Mesenchymal stem cell (in vitro differentiated cells and primary cell): ENCODE measurements around the gene LCLAT1.

Experiments
- DNase-seq: peaks from one replicate; pipeline ENCODE4 v3.0.0-alpha.2; 2013
- H2AFZ ChIP-seq: one replicate; pipeline ENCODE4 v1.6.1; 2013; ENCODE audit warnings: low read depth, mild to moderate bottlenecking, control low read depth, inconsistent platforms, low read length, moderate library complexity
- H2AK5ac ChIP-seq: 2 replicates; pipeline ENCODE4 v1.6.1; 2013; ENCODE audit warnings: low read length, moderate library complexity, mild to moderate bottlenecking, inconsistent platforms; ENCODE audit not compliant: severe bottlenecking
- H2BK120ac ChIP-seq: one replicate; pipeline ENCODE4 v1.6.1; 2013; ENCODE audit warnings: low read depth, mild to moderate bottlenecking, inconsistent platforms, low read length, moderate library complexity
- H2BK12ac ChIP-seq, 2 experiments: one replicate each; pipeline ENCODE4 v1.6.1; 2013; ENCODE audit warnings: inconsistent platforms in 2 of 2, low read length in 2 of 2, mild to moderate bottlenecking in 2 of 2, moderate library complexity in 2 of 2, control low read depth in 1 of 2
- H2BK15ac ChIP-seq: one replicate; pipeline ENCODE4 v1.6.1; 2013; ENCODE audit warnings: mild to moderate bottlenecking, low read depth, inconsistent platforms; ENCODE audit not compliant: poor library complexity, severe bottlenecking
- H2BK5ac ChIP-seq: 2 replicates; pipeline ENCODE4 v1.6.1; 2013; ENCODE audit warnings: low read depth, mild to moderate bottlenecking, low read length, control low read depth, inconsistent platforms; ENCODE audit not compliant: poor library complexity, severe bottlenecking
- H3K14ac ChIP-seq, 2 experiments: one replicate each; pipeline ENCODE4 v1.6.1; 2013; ENCODE audit warnings: inconsistent platforms in 2 of 2, low read length in 2 of 2, control low read depth in 1 of 2, mild to moderate bottlenecking in 1 of 2, moderate library complexity in 1 of 2
- H3K18ac ChIP-seq, 2 experiments: one replicate each; pipeline ENCODE4 v1.6.1; 2013; ENCODE audit warnings: inconsistent platforms in 2 of 2, low read length in 2 of 2, control low read depth in 1 of 2, low read depth in 1 of 2, mild to moderate bottlenecking in 1 of 2
- H3K23ac ChIP-seq, 2 experiments: one replicate each; pipeline ENCODE4 v1.6.1; 2013; ENCODE audit warnings: inconsistent platforms in 2 of 2, low read length in 2 of 2, mild to moderate bottlenecking in 2 of 2, moderate library complexity in 2 of 2, control low read depth in 1 of 2
- H3K27ac ChIP-seq: 2 replicates; pipeline ENCODE4 v1.5.1; 2013; ENCODE audit warnings: mild to moderate bottlenecking, moderate library complexity, low read length, control low read depth, inconsistent platforms; ENCODE audit not compliant: poor library complexity, severe bottlenecking
- H3K27me3 ChIP-seq, 2 experiments: 2 replicates each; pipeline versions ENCODE4 v1.6.1 to v1.7.0; 2013; ENCODE audit warnings: low read length in 2 of 2, mild to moderate bottlenecking in 2 of 2, moderate library complexity in 2 of 2, control low read depth in 1 of 2, inconsistent platforms in 1 of 2; ENCODE audit not compliant: control insufficient read depth in 1 of 2, insufficient read depth in 1 of 2
- H3K36me3 ChIP-seq, 2 experiments: 2 replicates each; pipeline versions ENCODE4 v1.6.1 to v1.7.0; 2013; ENCODE audit warnings: low read length in 2 of 2, control low read depth in 1 of 2, inconsistent platforms in 1 of 2, low read depth in 1 of 2, mild to moderate bottlenecking in 1 of 2; ENCODE audit not compliant: insufficient read depth in 2 of 2, control insufficient read depth in 1 of 2
- H3K4ac ChIP-seq, 2 experiments: one replicate each; pipeline ENCODE4 v1.6.1; 2013; ENCODE audit warnings: inconsistent platforms in 2 of 2, low read length in 2 of 2, mild to moderate bottlenecking in 2 of 2, moderate library complexity in 2 of 2, control low read depth in 1 of 2, low read depth in 1 of 2
- H3K4me1 ChIP-seq: 2 replicates; pipeline ENCODE4 v1.6.1; 2013; ENCODE audit warnings: low read depth, low read length, control low read depth; ENCODE audit not compliant: control insufficient read depth, insufficient read depth
- H3K4me2 ChIP-seq: 2 replicates; pipeline ENCODE4 v1.6.1; 2013; ENCODE audit warnings: low read length, mild to moderate bottlenecking, inconsistent platforms; ENCODE audit not compliant: poor library complexity, severe bottlenecking
- H3K4me3 ChIP-seq, 2 experiments: 2 replicates each; pipeline versions ENCODE4 v1.5.1 to v1.7.0; 2013; ENCODE audit warnings: low read length in 2 of 2, mild to moderate bottlenecking in 2 of 2, control low read depth in 1 of 2, low read depth in 1 of 2; ENCODE audit not compliant: insufficient read depth in 1 of 2
- H3K79me1 ChIP-seq: replicated peaks from 2 replicates; pipeline ENCODE4 v1.6.1; 2013; ENCODE audit warnings: mild to moderate bottlenecking, control low read depth, low read length, inconsistent platforms; ENCODE audit not compliant: poor library complexity, severe bottlenecking
- H3K9ac ChIP-seq: 2 replicates; pipeline ENCODE4 v1.7.0; 2013; ENCODE audit warnings: mild to moderate bottlenecking, low read length, moderate library complexity
- H3K9me3 ChIP-seq: 2 replicates; pipeline ENCODE4 v1.7.0; 2013; ENCODE audit warnings: mild to moderate bottlenecking, low read length; ENCODE audit not compliant: control insufficient read depth
- H4K8ac ChIP-seq: one replicate; pipeline ENCODE4 v1.6.1; 2013; ENCODE audit warnings: inconsistent platforms, mild to moderate bottlenecking, low read length, moderate library complexity
- H4K91ac ChIP-seq: one replicate; pipeline ENCODE4 v1.6.1; 2013; ENCODE audit warnings: mild to moderate bottlenecking, low read length, inconsistent platforms
- WGBS: methylation state at CpG from one replicate; pipeline ENCODE4 v1.1.7; 2013; ENCODE audit warnings: mixed read lengths; 5-methylcytosine and 5-hydroxymethylcytosine counted together

LCLAT1 gene

GRCh38 chr2:30588994-30589393, 141.9 kb downstream of the LCLAT1 start:
- Histone ChIP-seq H4K91ac (no peak overlapping the region), H2AK5ac (no peak overlapping the region), H3K4me3 (no peak overlapping the region), H3K79me1 (peaks cover 1% of the 10 kb centered on the region), H3K4me2 (no peak overlapping the region), H3K36me3 (no peaks in the 10 kb centered on the region), H3K18ac (no peak overlapping the region), H3K14ac (no peak overlapping the region), H2BK15ac (no peak overlapping the region), H2BK5ac (no peak overlapping the region), H3K27ac (no peak overlapping the region), H3K4ac (no peak overlapping the region), H4K8ac (no peak overlapping the region), H2BK12ac (no peak overlapping the region), H2BK120ac (no peak overlapping the region), H3K27me3 (no peaks in the 10 kb centered on the region), H3K9ac (no peak overlapping the region), H3K4me1 (no peaks in the 10 kb centered on the region), H3K23ac (no peak overlapping the region), H2AFZ (no peak overlapping the region), H3K9me3 (no peaks in the 10 kb centered on the region)
- no peak for DNase-seq

- Histone ChIP-seq H2BK12ac (no peak overlapping the region), H2BK5ac (no peak overlapping the region), H3K27ac (no peak overlapping the region), H3K4me1 (no peaks in the 10 kb centered on the region), H2AK5ac (no peak overlapping the region), H3K9ac (no peak overlapping the region), H2AFZ (no peak overlapping the region), H3K14ac (no peak overlapping the region), H3K27me3 (no peaks in the 10 kb centered on the region), H3K4ac (no peak overlapping the region), H2BK15ac (no peak overlapping the region), H3K36me3 (no peaks in the 10 kb centered on the region), H3K9me3 (no peaks in the 10 kb centered on the region), H3K4me3 (no peak overlapping the region), H3K4me2 (no peak overlapping the region), H4K8ac (no peak overlapping the region), H3K79me1 (peaks cover 1% of the 10 kb centered on the region), H3K18ac (no peak overlapping the region), H3K23ac (no peak overlapping the region), H2BK120ac (no peak overlapping the region), H4K91ac (no peak overlapping the region)
- DNase-seq, result no peak
- no CpG with 5 or more reads among the region's 1 CpG for WGBS
These were observed 143.4 kb downstream of the LCLAT1 start for GRCh38 chr2:30590407-30590806.

- no peaks in the 10 kb centered on the region for H3K36me3 ChIP-seq
- H2BK15ac ChIP-seq, result no peak overlapping the region
- no peak overlapping the region for H3K4ac ChIP-seq
These were observed 144.1 kb downstream of the LCLAT1 start for GRCh38 chr2:30591186-30591585.

GRCh38 chr2:30601375-30601774, 154.3 kb downstream of the LCLAT1 start:
- Histone ChIP-seq H4K91ac (no peak overlapping the region), H4K8ac (no peak overlapping the region), H2BK15ac (no peak overlapping the region), H3K18ac (no peak overlapping the region), H3K23ac (no peak overlapping the region), H3K9ac (peak overlapping the region; percentile 5), H3K4ac (no peak overlapping the region), H3K36me3 (no peaks in the 10 kb centered on the region), H3K79me1 (no peaks in the 10 kb centered on the region), H2BK5ac (no peak overlapping the region), H3K4me1 (no peaks in the 10 kb centered on the region), H2BK120ac (no peak overlapping the region), H2AFZ (no peak overlapping the region), H3K27ac (no peak overlapping the region), H2BK12ac (no peak overlapping the region), H2AK5ac (no peak overlapping the region), H3K9me3 (peaks cover 10% of the 10 kb centered on the region), H3K27me3 (no peaks in the 10 kb centered on the region), H3K4me2 (no peak overlapping the region), H3K14ac (no peak overlapping the region), H3K4me3 (no peak overlapping the region)
- no CpG with 5 or more reads among the region's 1 CpG for WGBS
- DNase-seq, result no peak

More at GRCh38 chr2:30591186-30591585, 144.1 kb downstream of the LCLAT1 start:
- H4K8ac ChIP-seq, result no peak overlapping the region
- H3K4me3 ChIP-seq, result no peak overlapping the region
- no peak overlapping the region for H4K91ac ChIP-seq
- H3K14ac ChIP-seq, result no peak overlapping the region
- no peak overlapping the region for H3K9ac ChIP-seq
- H2AFZ ChIP-seq, result no peak overlapping the region
- H3K9me3 ChIP-seq, result no peaks in the 10 kb centered on the region
- H2BK12ac ChIP-seq, result no peak overlapping the region
- H3K27ac ChIP-seq, result no peak overlapping the region
- DNase-seq, result no peak
- H2AK5ac ChIP-seq, result no peak overlapping the region
- 100% methylated on average over 1 of the region's 2 CpGs for WGBS
- H3K18ac ChIP-seq, result no peak overlapping the region
- no peaks in the 10 kb centered on the region for H3K27me3 ChIP-seq
- no peak overlapping the region for H3K23ac ChIP-seq
- no peak overlapping the region for H3K4me2 ChIP-seq
- H2BK120ac ChIP-seq, result no peak overlapping the region
- H3K4me1 ChIP-seq, result no peaks in the 10 kb centered on the region
- no peak overlapping the region for H2BK5ac ChIP-seq
- peaks cover 1% of the 10 kb centered on the region for H3K79me1 ChIP-seq
